Hepatocyte (in vitro differentiated cells): ENCODE data around the gene CITED4. TPM values are rescaled to one million over a fixed set of nuclear protein-coding genes. Genes with fewer than 3 reads are reported as not detected.

ENCODE experiments used
- DNase-seq: peaks from one replicate; pipeline ENCODE4 v3.0.0-alpha.2; 2016; ENCODE audit warnings: low spot score
- H2AFZ ChIP-seq: fragments of 200-600 bp; sonication (generic); 2 replicates; pipeline ENCODE4 v1.6.0; 2016; ENCODE audit warnings: antibody characterized with exemption, mild to moderate bottlenecking
- H3K27ac ChIP-seq: fragments of 200-600 bp; sonication (generic); 2 replicates; pipeline ENCODE4 v1.5.1; 2016; ENCODE audit warnings: mild to moderate bottlenecking
- H3K27me3 ChIP-seq: fragments of 200-600 bp; sonication (generic); 2 replicates; pipeline ENCODE4 v1.6.1; 2016
- H3K36me3 ChIP-seq: fragments of 200-600 bp; sonication (generic); replicated peaks from 2 replicates; pipeline ENCODE4 v1.5.1; 2016; ENCODE audit warnings: low read depth; ENCODE audit not compliant: insufficient read depth
- H3K4me1 ChIP-seq: fragments of 200-600 bp; sonication (generic); 2 replicates; pipeline ENCODE4 v1.5.1; 2016; ENCODE audit warnings: mild to moderate bottlenecking, moderate library complexity; ENCODE audit not compliant: insufficient read depth
- H3K4me2 ChIP-seq: fragments of 200-600 bp; sonication (generic); 2 replicates; pipeline ENCODE4 v1.6.0; 2016
- H3K4me3 ChIP-seq: fragments of 200-600 bp; sonication (generic); 2 replicates; pipeline ENCODE4 v1.5.1; 2016; ENCODE audit warnings: mild to moderate bottlenecking
- H3K79me2 ChIP-seq: fragments of 200-600 bp; sonication (generic); 2 replicates; pipeline ENCODE4 v1.6.0; 2017; ENCODE audit warnings: mild to moderate bottlenecking
- H3K9me2 ChIP-seq: fragments of 200-600 bp; sonication (generic); replicated peaks from 2 replicates; pipeline ENCODE4 v1.6.0; 2017; ENCODE audit warnings: mild to moderate bottlenecking; ENCODE audit not compliant: insufficient read depth
- H3K9me3 ChIP-seq: fragments of 200-600 bp; sonication (generic); 2 replicates; pipeline ENCODE4 v1.5.1; 2016; ENCODE audit warnings: low read depth, mild to moderate bottlenecking
- H4K20me1 ChIP-seq: fragments of 200-600 bp; sonication (generic); 2 replicates; pipeline ENCODE4 v1.6.0; 2016; ENCODE audit warnings: mild to moderate bottlenecking; ENCODE audit not compliant: insufficient read depth, poor library complexity, severe bottlenecking
- EZH2 ChIP-seq: fragments of 200-600 bp; sonication (generic); IDR thresholded peaks from 2 replicates; pipeline ENCODE4 v1.6.1; 2016; ENCODE audit warnings: antibody characterized with exemption, mild to moderate bottlenecking, borderline replicate concordance
- EZH2phosphoT487 ChIP-seq: fragments of 200-600 bp; sonication (generic); IDR thresholded peaks from one replicate; pipeline ENCODE4 v1.6.1; 2018; ENCODE audit warnings: antibody characterized with exemption, mild to moderate bottlenecking, low read depth, moderate library complexity; ENCODE audit not compliant: unreplicated experiment, severe bottlenecking
- WGBS: methylation state at CpG from one replicate; pipeline ENCODE4 v1.1.6; 2016; ENCODE audit warnings: low lambda C conversion rate; ENCODE audit errors: missing lambda C conversion rate; 5-methylcytosine and 5-hydroxymethylcytosine counted together
- polyA plus RNA-seq: library from polyadenylated mRNA; unstranded; fragments of >200 nt; fragmentation: Nextera tagmentation; extraction: Ambion mirVana; gene quantifications from 2 replicates; pipeline ENCODE4 v1.2.1, GENCODE V29; 2016
- total RNA-seq: library from RNA; depleted of rRNA; stranded (reverse); fragments of >200 nt; gene quantifications from 2 replicates; pipeline ENCODE4 v1.2.3, GENCODE V29; 2014
- TF ChIP-seq, protein P1 (sequence below): fragments of 200-600 bp; sonication (generic); IDR thresholded peaks from 2 replicates; pipeline ENCODE4 v1.5.1; 2016; ENCODE audit warnings: antibody characterized with exemption, mild to moderate bottlenecking; ENCODE audit not compliant: poor library complexity

The CITED4 gene
- total and polyA plus RNA-seq, 2 experiments from 2014 or later, result 6.8 to 29.0 TPM

DNA sequence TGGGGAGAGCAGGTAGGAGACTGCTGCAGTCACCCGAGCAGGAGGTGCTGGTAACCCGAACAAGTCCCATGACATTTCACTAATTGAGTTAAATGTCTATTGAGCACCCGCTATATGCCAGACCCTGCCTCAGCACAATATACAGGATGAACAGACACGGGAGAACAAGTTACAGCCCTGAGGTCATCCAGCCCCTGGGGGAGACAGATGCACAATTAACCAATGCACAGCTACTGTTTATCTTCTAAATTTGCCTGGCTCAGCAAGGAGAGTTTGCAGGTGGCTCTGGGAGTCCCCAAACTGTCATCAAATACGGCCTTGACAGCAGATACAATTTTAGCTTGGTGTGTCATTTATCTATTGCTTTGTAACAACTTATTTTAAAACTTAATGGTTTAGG, 18.1 kb downstream of the CITED4 start:
- no peak overlapping the region for H3K4me3 ChIP-seq
- no peaks in the 10 kb centered on the region for H3K4me1 ChIP-seq
- no peaks in the 10 kb centered on the region for H3K9me2 ChIP-seq
- TF ChIP-seq, protein P1, sequence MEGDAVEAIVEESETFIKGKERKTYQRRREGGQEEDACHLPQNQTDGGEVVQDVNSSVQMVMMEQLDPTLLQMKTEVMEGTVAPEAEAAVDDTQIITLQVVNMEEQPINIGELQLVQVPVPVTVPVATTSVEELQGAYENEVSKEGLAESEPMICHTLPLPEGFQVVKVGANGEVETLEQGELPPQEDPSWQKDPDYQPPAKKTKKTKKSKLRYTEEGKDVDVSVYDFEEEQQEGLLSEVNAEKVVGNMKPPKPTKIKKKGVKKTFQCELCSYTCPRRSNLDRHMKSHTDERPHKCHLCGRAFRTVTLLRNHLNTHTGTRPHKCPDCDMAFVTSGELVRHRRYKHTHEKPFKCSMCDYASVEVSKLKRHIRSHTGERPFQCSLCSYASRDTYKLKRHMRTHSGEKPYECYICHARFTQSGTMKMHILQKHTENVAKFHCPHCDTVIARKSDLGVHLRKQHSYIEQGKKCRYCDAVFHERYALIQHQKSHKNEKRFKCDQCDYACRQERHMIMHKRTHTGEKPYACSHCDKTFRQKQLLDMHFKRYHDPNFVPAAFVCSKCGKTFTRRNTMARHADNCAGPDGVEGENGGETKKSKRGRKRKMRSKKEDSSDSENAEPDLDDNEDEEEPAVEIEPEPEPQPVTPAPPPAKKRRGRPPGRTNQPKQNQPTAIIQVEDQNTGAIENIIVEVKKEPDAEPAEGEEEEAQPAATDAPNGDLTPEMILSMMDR, result no peak
- TF ChIP-seq EZH2 (no peak), EZH2phosphoT487 (no peak)
- H3K4me2 ChIP-seq, result no peak overlapping the region
- H2AFZ ChIP-seq, result no peak overlapping the region
- H3K79me2 ChIP-seq, result no peaks in the 10 kb centered on the region
- no peak overlapping the region for H3K27ac ChIP-seq
- H3K36me3 ChIP-seq, result no peaks in the 10 kb centered on the region
- H3K9me3 ChIP-seq, result no peaks in the 10 kb centered on the region
- H4K20me1 ChIP-seq, result no peaks in the 10 kb centered on the region
- no peak for DNase-seq
- H3K27me3 ChIP-seq, result no peaks in the 10 kb centered on the region
- WGBS, result 69% methylated on average over 5 of the region's 5 CpGs

DNA sequence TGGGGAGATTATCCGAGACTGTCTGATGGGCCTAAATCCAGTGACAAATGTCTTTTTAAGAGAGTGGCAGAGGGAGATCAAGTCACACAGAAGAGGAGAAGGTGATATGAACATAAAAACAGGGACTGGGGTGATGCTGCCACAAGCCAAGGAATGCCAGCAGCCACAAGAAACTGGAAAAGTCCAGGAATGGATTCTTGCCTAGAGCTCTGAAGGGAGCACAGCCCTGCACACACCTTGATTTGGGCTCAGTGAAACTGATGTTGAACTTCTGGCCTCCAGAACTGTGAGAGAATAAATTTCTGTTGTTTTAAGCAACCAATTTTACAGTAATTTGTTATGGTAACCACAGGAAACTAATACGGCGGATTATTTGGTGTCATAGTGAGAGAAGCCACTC, 19.5 kb downstream of the CITED4 start:
- TF ChIP-seq EZH2phosphoT487 (no peak), EZH2 (no peak)
- TF ChIP-seq, protein P1, result no peak
- no peak for DNase-seq
- 93% methylated on average over 3 of the region's 3 CpGs for WGBS
- Histone ChIP-seq H3K4me1 (no peaks in the 10 kb centered on the region), H3K9me3 (no peaks in the 10 kb centered on the region), H3K36me3 (no peaks in the 10 kb centered on the region), H3K27me3 (no peaks in the 10 kb centered on the region), H3K9me2 (no peaks in the 10 kb centered on the region), H4K20me1 (no peaks in the 10 kb centered on the region), H3K4me3 (no peak overlapping the region), H3K27ac (no peak overlapping the region), H2AFZ (no peak overlapping the region), H3K79me2 (no peaks in the 10 kb centered on the region), H3K4me2 (no peak overlapping the region)

- Histone ChIP-seq H3K4me3 (no peak overlapping the region), H3K4me1 (no peaks in the 10 kb centered on the region), H3K27me3 (no peaks in the 10 kb centered on the region), H3K79me2 (no peaks in the 10 kb centered on the region), H3K9me2 (no peaks in the 10 kb centered on the region), H3K4me2 (no peak overlapping the region), H4K20me1 (no peaks in the 10 kb centered on the region), H3K9me3 (no peaks in the 10 kb centered on the region), H3K36me3 (no peaks in the 10 kb centered on the region), H3K27ac (no peak overlapping the region), H2AFZ (no peak overlapping the region)
- no peak for TF ChIP-seq EZH2
- TF ChIP-seq, protein P1, result no peak
- TF ChIP-seq EZH2phosphoT487, result no peak
- 75% methylated on average over 4 of the region's 4 CpGs for WGBS
- no peak for DNase-seq
Measured at GRCh38 chr1:40842207-40842606, 20.0 kb downstream of the CITED4 start.

- Histone ChIP-seq H3K4me1 (no peaks in the 10 kb centered on the region), H2AFZ (no peak overlapping the region), H3K27me3 (no peaks in the 10 kb centered on the region), H3K9me2 (no peaks in the 10 kb centered on the region), H3K79me2 (no peaks in the 10 kb centered on the region), H3K4me3 (no peak overlapping the region), H3K36me3 (no peaks in the 10 kb centered on the region), H4K20me1 (no peaks in the 10 kb centered on the region), H3K9me3 (no peaks in the 10 kb centered on the region), H3K4me2 (no peak overlapping the region), H3K27ac (no peak overlapping the region)
- WGBS, result 90% methylated on average over 7 of the region's 7 CpGs
- DNase-seq, result no peak
- TF ChIP-seq, protein P1, result no peak
- TF ChIP-seq EZH2phosphoT487 (no peak), EZH2 (no peak)
Measured at GRCh38 chr1:40841602-40842001, 20.6 kb downstream of the CITED4 start.
